Caki2 (cell line): ENCODE measurements around the gene GPC2. TPM values are rescaled to one million over a fixed set of nuclear protein-coding genes. Genes with fewer than 3 reads are reported as not detected.
"Not testable (repeated sequence)": the region's sequence is repeated elsewhere in the genome, so short reads cannot be mapped to it uniquely, and the experiment has no call there.

Source experiments
- DNase-seq: peaks from one replicate; pipeline ENCODE4 v3.0.0-alpha.2; 2015; ENCODE audit warnings: low read depth
- in situ Hi-C: cut with HindIII; loops from 2 replicates; pipeline ENCODE4 v1.10.0; 2016; ENCODE audit warnings: low sequenced_read_pairs, low pct_unique_long_range_greater_than_20kb, mixed read lengths
- total RNA-seq: library from RNA; depleted of rRNA; stranded (reverse); fragments of >200 nt; shearing (Covaris generic); gene quantifications from 2 replicates; pipeline ENCODE4 v1.2.3, GENCODE V29; 2014; ENCODE audit warnings: low replicate concordance

Gene GPC2
- total RNA-seq, 1 experiment from 2014 or later, result 1.6 TPM

DNA sequence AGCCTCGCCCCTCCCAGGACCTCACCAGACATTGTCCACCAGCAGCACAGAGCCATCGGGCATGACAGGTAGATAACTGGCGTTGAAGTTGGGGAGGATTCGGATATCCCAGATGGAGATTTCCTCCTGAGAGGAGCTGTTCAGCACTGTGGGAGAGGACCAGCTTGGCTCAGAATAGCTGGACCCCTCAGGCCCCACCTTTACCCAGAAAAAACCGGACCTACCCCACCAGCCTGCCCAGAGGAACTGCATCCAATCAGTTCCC is 20.2 kb downstream of the GPC2 start:
- no peak for DNase-seq
- in situ Hi-C loops, result no loop called here

DNA sequence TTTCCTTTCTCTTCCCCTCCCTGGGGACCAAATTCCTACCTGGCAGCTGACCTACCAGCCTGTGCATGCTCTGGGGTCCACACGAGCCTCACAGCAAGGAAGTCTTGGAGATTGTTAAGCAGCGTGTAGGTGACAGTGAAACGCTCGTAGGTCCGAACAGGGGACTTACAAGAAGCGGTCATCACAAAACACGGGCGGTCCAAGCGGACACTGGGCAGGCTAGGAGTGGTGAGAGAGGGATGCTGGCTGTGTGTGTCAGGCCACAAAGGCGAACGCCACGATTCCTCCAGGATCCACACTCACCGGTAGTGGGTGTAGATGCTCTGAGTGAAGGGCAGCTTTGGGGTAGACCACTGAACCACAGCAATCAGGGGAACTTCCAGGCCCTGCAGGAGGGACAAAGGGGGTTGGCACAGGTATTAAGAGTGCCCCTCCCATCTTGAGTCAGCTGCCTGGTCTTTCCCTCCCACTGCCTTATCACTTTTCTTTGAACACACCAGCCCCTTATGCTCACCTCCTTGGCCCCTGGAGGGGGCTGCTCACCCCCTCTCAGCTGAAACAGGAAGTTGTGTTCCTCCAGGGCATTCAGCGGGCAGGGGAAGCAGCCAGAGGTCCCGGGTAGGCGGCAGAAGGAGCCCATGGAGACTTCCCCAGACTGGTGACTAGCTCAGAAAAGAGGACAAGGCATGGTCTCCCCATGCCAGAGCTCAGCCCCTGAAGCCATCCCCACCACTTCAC is 20.7 kb downstream of the GPC2 start:
- in situ Hi-C loops, result no loop called here
- no peak for DNase-seq

DNA sequence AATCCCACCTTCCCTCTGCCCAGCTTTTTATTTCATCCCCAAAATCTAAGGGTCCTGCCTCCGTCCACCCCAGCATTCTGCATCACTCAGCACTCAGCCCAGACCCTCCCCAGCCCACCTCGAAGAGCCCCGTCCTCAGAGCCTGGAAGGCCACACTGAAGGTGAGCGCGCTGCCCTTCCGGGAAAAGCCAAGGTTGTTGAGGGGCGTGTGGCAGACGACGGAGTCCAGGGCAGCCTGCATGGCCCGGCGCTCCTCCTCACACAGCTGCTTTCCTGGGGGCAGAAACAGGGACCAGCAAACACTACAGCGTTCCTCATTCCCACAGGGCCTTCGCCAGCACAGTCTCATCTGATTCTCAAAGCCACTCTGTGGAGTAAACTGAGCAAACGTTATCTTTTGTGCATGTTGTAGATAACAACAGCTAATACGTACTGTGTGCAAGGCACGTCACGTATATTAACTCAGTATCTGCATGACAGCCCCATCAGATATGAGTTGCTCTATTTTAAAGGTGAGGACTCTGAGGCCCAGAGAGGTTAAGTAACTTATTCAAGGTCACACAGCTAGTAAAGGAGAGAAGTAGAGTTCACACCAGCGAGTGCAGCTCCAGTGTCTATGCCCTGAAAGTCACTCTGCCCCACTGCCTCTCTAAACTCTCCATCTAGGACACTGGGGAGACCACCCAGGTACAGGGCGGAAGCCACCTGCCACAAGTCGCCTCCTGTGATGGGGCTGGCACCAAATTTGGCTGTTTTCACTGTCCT is 21.4 kb downstream of the GPC2 start:
- in situ Hi-C loops, result no loop called here
- DNase-seq, result no peak

DNA sequence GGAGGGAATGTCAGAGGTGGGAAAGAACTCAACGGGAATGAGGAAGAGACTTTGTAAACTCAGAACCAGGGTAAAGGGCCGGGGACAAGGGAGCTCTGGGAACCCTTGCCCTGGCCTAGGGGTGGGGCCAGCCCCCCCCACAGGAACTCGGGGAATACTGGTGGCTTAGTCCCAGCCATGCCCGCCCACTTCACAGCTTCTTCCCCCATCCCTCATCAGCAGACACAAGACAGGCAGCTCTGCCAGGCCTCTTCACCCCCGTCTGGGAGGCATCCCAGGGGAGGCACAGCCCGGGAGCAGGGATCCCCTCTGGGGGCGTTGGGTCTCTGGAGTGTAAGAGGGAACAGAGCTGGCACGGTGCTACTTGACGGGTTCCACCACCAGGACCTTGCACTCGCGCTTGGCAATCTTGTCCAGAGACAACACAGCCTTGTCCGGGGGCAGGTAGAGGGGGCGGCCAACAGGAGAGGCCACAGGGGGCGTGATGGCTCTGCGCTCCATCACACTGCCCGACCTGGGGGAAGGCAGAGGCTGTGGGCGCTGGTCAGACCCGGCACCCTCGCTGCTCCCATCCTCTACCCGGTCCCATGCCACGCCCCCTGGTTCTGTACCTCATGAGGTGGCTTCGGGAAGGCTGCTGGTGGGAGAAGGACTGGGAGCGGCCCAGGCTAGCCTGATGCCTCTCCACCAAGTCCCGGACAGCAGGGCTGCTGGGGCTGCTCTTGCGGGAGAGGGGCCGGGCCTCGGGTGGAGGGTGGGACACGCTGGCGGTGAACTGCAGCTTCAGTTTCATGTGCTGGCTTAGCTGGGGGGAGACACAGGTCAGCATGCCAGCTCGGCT is 22.3 kb downstream of the GPC2 start:
- DNase-seq, result no peak
- in situ Hi-C loops, result no loop called here

DNA sequence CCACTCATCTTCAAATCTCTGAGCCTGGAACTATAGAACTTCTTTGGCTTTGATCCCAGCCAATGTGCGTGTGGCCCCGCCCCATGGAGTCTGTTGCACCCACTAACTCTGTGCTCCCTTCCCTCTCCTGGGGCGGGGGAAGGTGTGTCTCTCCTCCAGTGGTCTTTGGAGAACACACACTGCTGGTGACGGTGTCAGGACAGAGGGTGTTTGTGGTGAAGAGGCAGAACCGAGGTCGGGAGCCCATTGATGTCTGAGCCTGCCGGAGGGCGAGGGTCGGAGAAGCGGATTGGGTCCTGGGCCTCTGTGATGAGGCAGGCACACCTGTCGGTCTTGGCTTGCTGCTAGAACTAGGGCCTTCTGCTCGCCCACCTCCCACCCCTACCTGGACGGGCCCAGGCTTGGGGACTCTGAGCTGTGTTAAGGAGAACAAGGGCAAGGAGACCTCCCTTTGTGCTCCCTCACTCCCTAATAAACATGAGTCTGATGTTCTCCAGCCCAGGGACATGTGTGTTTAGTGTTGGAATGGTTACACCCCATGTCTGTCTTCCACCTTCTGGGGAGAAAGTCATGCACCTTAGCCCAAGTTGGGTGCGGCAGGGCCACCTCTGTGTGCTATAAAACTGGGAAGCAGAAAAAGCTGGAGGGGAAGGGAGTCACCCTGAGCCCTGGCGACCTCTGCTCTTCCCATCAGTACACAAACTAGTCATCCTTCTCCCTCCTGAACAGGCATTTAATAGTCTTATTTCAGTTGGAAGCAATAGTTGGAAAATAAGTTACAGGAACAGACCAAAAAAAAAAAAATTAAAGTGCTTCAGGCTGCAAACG is 23.3 kb downstream of the GPC2 start:
- in situ Hi-C loops, result no loop called here
- no peak for DNase-seq

DNA sequence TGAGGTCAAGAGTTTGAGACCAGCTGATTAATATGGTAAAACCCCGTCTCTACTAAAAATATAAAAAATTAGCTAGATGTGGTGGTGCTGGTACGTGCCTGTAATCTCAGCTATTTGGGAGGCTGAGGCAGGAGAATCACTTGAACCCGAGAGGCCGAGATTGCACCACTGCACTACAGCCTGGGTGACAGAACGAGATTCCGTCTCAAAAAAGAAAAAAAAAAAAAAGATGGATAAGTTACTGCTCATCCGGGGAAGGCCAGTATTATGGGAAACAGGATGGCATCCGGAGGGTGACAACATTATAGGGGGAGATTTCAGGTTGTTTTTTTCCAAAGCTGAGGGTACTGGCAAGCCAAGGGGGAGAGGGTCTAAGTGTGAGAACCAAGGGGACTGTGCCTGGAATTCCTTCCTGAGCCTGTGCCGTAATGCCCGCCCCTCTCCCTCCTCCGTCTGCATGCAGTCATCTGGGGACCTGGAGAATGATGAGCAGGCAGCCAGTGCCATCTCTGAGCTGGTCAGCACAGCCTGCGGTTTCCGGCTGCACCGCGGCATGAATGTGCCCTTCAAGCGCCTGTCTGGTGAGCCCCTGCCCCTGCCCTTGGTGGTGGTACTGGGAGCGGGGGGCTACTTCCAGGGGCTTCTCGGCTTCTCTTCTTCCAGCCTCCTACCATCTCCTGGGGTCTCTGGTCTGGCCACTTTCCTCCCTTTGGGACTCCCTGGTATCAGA is 24.1 kb downstream of the GPC2 start:
- DNase-seq, result no peak
- in situ Hi-C loops, result no loop called here

DNA sequence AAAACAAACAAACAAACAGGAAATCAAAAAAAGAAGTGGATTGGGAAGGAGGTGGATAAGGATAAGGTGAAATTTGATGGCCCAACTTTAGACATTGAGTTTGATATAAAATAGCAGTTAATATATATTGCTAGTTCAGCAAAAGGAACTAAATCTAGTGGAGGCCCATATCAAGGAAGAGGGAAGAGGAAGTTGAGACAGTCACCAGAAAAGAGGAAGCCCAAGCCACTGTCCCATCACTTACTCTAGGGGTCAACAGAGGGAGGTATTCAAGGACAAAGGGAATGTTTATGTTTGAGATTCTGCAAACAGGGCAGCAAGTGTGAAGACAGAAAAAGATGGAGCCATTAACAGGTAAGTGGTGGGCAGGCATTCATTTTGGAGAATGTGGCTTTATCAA is 24.8 kb downstream of the GPC2 start:
- DNase-seq, result no peak
- in situ Hi-C loops, result no loop called here

DNA sequence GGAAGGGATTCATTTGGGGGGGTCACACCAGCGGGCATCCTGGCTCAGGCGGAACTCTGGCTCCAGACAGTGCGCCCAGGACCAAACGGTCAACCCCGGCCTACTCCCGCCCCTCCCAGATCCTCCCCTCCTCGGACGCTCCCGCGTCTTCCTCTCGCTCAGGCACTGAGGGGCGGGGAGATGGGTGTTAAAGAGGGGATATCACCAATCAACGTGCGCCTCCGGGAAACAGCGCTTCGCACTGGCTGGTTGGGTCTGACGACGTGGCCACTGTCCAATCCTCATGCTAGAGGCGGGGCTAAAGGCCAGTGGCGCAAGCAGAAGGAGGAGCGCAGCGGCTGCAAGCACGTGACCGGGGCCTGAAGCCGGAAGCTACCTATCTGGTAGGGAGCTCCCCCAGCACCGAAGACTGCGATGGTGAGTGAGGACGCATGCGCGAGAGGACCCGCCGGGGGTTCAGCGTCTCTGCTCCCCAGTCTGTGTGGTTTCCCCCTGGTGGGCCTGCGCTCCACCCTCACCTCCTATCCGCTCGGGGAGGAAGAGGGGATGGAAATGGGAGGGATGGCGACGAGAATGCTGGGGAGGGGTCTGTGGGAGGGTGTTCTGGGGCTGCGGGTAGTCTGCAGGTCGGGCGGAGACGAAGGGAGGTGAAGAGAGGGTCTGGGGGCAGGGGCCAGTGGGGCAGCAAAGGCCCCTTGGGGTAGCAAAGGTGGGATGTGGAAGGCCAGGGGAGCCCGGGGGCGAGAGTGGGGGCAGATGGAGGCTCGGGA is 28.4 kb downstream of the GPC2 start, which contains the start of gene LAMTOR4:
TSS of gene LAMTOR4 (plus strand) at position 360 of the 770 bp plus-strand sequence. CDS start at position 415, 55 bp downstream.
- in situ Hi-C loops, result no loop called here
- DNase-seq, result peak; percentile 99

DNA sequence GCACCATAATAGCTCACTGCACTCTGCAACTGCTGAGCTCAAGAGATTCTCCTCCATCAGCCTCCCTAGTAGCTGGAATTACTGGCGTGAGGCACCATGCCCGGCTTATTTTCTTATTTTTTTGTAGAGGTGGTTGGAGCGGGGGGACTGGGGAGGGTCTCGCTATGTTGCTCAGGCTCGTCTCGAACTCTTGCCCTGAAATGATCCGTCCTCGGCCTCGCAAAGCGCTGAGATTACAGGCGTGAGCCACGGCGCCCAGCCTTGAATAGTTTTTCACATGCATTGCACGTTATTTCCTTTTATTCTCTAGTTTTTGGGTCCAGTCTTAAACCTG is 29.0 kb downstream of the GPC2 start:
- in situ Hi-C loops, result no loop called here
- no peak for DNase-seq

DNA sequence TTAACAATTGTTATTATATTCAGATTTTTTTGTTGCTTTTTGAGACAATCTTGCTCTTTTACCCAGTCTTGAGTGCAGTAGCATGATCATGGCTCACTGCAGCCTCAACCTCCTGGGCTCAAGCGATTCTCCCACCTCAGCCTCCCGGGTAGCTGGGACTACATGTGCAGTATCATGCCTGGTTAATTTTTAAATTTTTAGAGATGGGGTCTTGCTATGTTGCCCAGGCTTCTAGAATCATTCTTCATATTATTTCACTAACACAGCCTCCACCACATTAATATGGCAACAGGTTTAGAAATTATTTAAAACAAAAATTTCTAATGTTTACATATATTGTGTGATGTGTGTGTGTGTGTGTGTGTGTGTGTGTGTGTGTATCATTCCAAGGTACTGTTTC is 29.9 kb downstream of the GPC2 start:
- in situ Hi-C loops, result no loop called here
- DNase-seq, result no peak

DNA sequence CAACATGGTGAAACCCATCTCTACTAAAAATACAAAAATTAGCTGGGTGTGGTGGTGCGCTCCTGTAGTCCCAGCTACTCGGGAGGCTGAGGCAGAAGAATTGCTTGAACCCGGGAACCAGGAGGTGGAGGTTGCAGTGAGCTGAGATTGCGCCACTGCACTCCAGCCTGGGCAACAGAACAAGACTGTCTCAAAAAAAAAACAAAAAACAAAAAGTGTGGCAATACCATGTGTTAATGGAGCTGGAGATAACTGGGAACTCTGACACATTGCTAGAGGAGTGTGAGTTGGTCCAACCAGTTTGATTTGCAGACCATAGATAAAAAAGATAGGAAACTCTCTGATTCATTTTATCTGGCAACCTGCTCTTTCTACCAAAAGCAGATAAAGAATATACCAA is 30.8 kb downstream of the GPC2 start:
- in situ Hi-C loops, DNase-seq: not testable (repeated sequence)

DNA sequence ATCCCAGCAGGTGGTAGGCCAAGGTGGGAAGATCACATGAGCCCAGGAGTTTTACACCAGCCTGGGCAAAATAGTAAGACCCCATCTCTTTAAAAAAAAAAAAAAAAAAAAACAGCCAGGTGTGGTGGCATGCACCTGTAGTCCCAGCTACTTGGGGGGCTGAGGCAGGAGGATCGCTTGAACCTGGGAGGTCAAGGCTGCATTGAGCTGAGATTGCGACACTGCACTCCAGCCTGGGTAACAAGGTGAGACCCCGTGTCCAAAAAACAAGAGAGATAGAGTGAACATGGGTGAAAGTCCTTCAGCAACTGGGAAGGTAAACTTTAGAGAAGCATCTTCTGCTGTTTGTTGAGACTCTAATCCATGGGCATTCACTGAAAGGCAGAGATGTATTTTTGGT is 34.7 kb downstream of the GPC2 start:
- in situ Hi-C loops, result no loop called here

DNA sequence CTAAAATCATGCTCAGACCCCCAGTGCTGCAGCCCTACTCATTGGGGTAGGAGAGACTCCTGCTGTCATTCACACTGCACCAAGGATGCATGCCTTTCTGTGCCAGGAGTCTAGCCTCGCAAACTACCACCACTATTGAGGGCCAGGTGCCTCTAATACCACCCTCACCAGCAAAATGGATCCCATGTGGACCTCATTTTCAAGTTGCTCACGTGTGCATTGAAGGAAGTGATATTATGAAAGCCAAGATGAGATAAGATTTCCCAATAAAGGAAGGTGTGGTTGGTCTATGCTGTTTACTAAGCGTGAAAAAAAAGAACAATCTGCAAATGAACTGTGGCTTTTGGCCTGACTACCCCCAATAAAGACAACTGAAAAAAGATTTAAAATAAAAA is 35.6 kb downstream of the GPC2 start:
- no peak for DNase-seq
- in situ Hi-C loops, result no loop called here

More for the DNA sequence above, 34.7 kb downstream of the GPC2 start:
- DNase-seq, result no peak

DNA sequence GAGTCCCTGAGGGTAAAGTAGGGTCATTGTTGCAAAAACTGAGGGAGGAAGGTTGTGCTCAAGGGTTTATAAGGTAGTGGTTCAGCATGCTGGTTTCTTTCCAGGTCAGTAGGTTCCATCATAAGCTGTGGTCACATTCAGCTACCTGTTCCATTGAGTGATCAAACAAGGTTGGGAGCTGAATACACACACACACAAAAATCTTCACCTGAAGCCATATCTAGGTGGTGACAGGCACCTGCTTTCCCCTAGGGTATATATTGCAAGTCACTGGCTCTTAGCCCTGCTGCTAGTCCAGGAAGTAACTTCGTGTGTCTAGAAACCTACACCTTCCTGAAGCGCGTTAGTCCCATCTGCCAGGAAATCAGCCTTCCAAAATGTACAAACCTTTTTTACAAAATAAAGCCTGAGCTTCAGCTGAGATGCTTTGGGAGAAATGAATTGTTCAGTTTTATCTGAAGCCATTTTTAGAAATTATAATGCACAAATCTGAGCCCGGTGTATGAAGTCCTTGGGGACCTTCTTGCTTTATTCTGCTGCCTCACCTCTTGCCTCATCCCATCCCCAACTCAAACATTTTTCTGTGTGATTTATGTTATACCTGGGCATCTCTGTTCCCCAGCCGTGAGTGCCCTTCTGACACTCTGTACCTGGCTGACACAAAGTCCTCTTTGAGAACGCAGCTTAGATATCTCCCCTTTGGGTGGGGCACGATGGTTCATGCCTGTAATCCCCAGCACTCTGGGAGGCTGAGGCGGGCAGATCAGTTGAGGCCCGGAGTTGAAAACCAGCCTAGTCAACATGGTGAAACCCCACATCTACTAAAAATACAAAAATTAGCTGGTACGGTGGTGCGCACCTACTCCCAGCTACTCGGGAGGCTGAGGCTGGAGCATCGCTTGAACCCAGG is 39.1 kb downstream of the GPC2 start:
- in situ Hi-C loops, result no loop called here
- DNase-seq, result no peak

DNA sequence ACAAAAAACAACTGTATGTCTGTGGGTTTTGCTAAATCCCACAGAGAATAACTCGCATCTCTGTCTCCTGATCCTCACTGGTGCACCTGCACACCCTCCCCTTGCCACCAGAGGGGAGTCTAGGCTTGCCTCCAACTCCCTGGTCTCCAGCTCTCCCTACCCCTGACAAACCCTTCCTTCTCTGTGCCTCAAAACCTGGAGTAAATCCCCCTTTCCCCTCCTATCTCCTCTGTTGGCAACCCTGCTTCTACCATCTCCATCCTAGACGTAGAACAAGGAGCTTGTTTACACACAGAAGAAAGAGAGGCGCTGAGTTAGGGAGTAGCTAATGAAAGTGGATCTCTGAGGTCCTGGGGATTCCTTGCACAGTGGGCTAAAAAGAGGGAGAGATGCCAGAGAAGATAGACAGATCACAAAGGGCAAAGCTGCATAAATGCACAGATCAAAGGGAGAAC is 44.5 kb downstream of the GPC2 start:
- peak; percentile 56 for DNase-seq
- in situ Hi-C loops, result no loop called here

DNA sequence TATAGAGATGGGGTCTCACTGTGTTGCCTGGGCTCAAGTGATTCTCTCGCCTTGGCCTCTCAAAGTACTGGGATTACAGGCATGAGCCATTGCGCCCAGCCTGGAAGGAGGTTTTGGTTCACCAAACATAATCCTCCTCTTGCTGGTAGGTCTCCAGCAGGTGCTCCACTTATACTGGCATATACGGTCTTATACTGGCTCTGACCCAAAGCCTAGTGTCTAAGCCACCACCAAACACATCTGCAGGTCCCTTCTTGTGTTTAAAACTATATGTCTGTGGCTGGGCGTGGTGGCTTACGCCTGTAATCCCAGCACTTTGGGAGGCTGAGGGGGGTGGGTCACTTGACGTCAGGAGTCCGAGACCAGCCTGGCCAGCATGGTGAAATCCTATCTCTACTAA is 45.1 kb downstream of the GPC2 start:
- in situ Hi-C loops, result no loop called here
- DNase-seq, result no peak
